ENCODE data around the gene ENPP3.

The ENPP3 gene

GRCh38 chr6:131733376-131734016, 96.4 kb downstream of the ENPP3 start:
- H4K20me1 ChIP-seq (ENCODE audit: low read depth, low read length): no peaks in the 10 kb centered on the region
- no peak overlapping the region for H3K4me2 ChIP-seq (ENCODE audit: low read depth, low read length, poor library complexity, severe bottlenecking)
- no peaks in the 10 kb centered on the region for H3K9me2 ChIP-seq (replicated peaks; ENCODE audit: insufficient read depth, low read length)
- no peak for TF ChIP-seq CTCF (IDR thresholded peaks at IDR 0.05; ENCODE audit: insufficient read depth, low read length, poor library complexity, severe bottlenecking)
- TF ChIP-seq EZH2phosphoT487 (conservative IDR thresholded peaks at IDR 0.05; ENCODE audit: low read length): no peak
- no peak overlapping the region for H3K9ac ChIP-seq (ENCODE audit: low read length)
- H3K27me3 ChIP-seq (ENCODE audit: low read length): no peaks in the 10 kb centered on the region
- H3K36me3 ChIP-seq (ENCODE audit: low read length): peaks cover 16% of the 10 kb centered on the region; the same call in 1 of the 2 replicates
- no peaks in the 10 kb centered on the region for H3K79me2 ChIP-seq (ENCODE audit: insufficient read depth, low read length)
- no peak overlapping the region for H3K27ac ChIP-seq (ENCODE audit: low read depth, low read length)
- H2AFZ ChIP-seq (ENCODE audit: low read depth, low read length, severe bottlenecking): no peak overlapping the region
- H3K9me3 ChIP-seq (ENCODE audit: insufficient read depth, low read length): no peaks in the 10 kb centered on the region
- H3K4me3 ChIP-seq (ENCODE audit: insufficient read depth, low read length, poor library complexity, severe bottlenecking): no peak overlapping the region
- H3F3A ChIP-seq (ENCODE audit: insufficient read depth): no peaks in the 10 kb centered on the region; the same call in 1 of the 2 replicates

GRCh38 chr6:131736003-131736596, 99.0 kb downstream of the ENPP3 start:
- no peak for TF ChIP-seq EZH2phosphoT487 (conservative IDR thresholded peaks at IDR 0.05; ENCODE audit: low read length)
- no peak for TF ChIP-seq CTCF (IDR thresholded peaks at IDR 0.05; ENCODE audit: insufficient read depth, low read length, poor library complexity, severe bottlenecking)
- no peaks in the 10 kb centered on the region for H4K20me1 ChIP-seq (ENCODE audit: low read depth, low read length)
- H3F3A ChIP-seq (ENCODE audit: insufficient read depth): no peaks in the 10 kb centered on the region; the same call in 1 of the 2 replicates
- H3K9me2 ChIP-seq (replicated peaks; ENCODE audit: insufficient read depth, low read length): no peaks in the 10 kb centered on the region
- no peak overlapping the region for H3K9ac ChIP-seq (ENCODE audit: low read length)
- no peak overlapping the region for H2AFZ ChIP-seq (ENCODE audit: low read depth, low read length, severe bottlenecking)
- no peak overlapping the region for H3K27ac ChIP-seq (ENCODE audit: low read depth, low read length)
- H3K36me3 ChIP-seq (ENCODE audit: low read length): peaks cover 32% of the 10 kb centered on the region; the same call in 1 of the 2 replicates
- H3K4me2 ChIP-seq (ENCODE audit: low read depth, low read length, poor library complexity, severe bottlenecking): no peak overlapping the region
- H3K27me3 ChIP-seq (ENCODE audit: low read length): no peaks in the 10 kb centered on the region
- no peaks in the 10 kb centered on the region for H3K9me3 ChIP-seq (ENCODE audit: insufficient read depth, low read length)
- no peak overlapping the region for H3K4me3 ChIP-seq (ENCODE audit: insufficient read depth, low read length, poor library complexity, severe bottlenecking)
- no peaks in the 10 kb centered on the region for H3K79me2 ChIP-seq (ENCODE audit: insufficient read depth, low read length)

GRCh38 chr6:131736811-131737210, 99.7 kb downstream of the ENPP3 start:
- Histone ChIP-seq H3K27me3 (ENCODE audit: low read length) (no peaks in the 10 kb centered on the region), H3K9me2 (replicated peaks; ENCODE audit: insufficient read depth, low read length) (no peaks in the 10 kb centered on the region), H3F3A (ENCODE audit: insufficient read depth) (no peaks in the 10 kb centered on the region; the same call in 1 of the 2 replicates), H3K9me3 (ENCODE audit: insufficient read depth, low read length) (no peaks in the 10 kb centered on the region), H3K4me3 (ENCODE audit: insufficient read depth, low read length, poor library complexity, severe bottlenecking) (no peak overlapping the region), H3K27ac (ENCODE audit: low read depth, low read length) (no peak overlapping the region), H4K20me1 (ENCODE audit: low read depth, low read length) (no peaks in the 10 kb centered on the region), H2AFZ (ENCODE audit: low read depth, low read length, severe bottlenecking) (no peak overlapping the region), H3K79me2 (ENCODE audit: insufficient read depth, low read length) (no peaks in the 10 kb centered on the region), H3K36me3 (ENCODE audit: low read length) (peaks cover 32% of the 10 kb centered on the region; the same call in 1 of the 2 replicates), H3K9ac (ENCODE audit: low read length) (no peak overlapping the region), H3K4me2 (ENCODE audit: low read depth, low read length, poor library complexity, severe bottlenecking) (no peak overlapping the region)
- TF ChIP-seq EZH2phosphoT487 (conservative IDR thresholded peaks at IDR 0.05; ENCODE audit: low read length) (no peak), CTCF (IDR thresholded peaks at IDR 0.05; ENCODE audit: insufficient read depth, low read length, poor library complexity, severe bottlenecking) (no peak)
